Thoracic aorta (tissue), 2 donors: ENCODE data around the gene EXOC8. TPM values are rescaled to one million over a fixed set of nuclear protein-coding genes. Genes with fewer than 3 reads are reported as not detected.
"Not testable (repeated sequence)": the region's sequence is repeated elsewhere in the genome, so short reads cannot be mapped to it uniquely, and the experiment has no call there.

ENCODE experiments used
- ATAC-seq: fragments of 150-250 bp; one replicate; pipeline ENCODE4 v1.8.0; 2017; ENCODE audit warnings: low read depth; ENCODE audit not compliant: insufficient number of reproducible peaks, low FRiP score
- DNase-seq: peaks from one replicate; pipeline ENCODE4 v3.0.0-alpha.2; 2020; ENCODE audit warnings: low spot score
- H3K27ac ChIP-seq, 2 donors: fragments of 200-600 bp; sonication (generic); 1 replicate in 1 of 2; 2 replicates in 1 of 2; pipeline ENCODE4 v1.5.1; 2016; ENCODE audit warnings: mild to moderate bottlenecking in 2 of 2, moderate library complexity in 2 of 2
- H3K27me3 ChIP-seq: fragments of 200-600 bp; sonication (generic); replicated peaks from 2 replicates; pipeline ENCODE4 v1.6.0; 2016; ENCODE audit warnings: mild to moderate bottlenecking; ENCODE audit not compliant: insufficient read depth
- H3K36me3 ChIP-seq: fragments of 200-600 bp; sonication (generic); one replicate; pipeline ENCODE4 v1.5.1; 2016
- H3K4me1 ChIP-seq, 2 donors: fragments of 200-600 bp; sonication (generic); 1 replicate in 1 of 2; 2 replicates in 1 of 2; pipeline versions ENCODE4 v1.5.1 to v1.6.0; 2016; ENCODE audit warnings: low read depth in 2 of 2, mild to moderate bottlenecking in 1 of 2; ENCODE audit not compliant: control insufficient read depth in 1 of 2
- H3K4me3 ChIP-seq: fragments of 200-600 bp; sonication (generic); 2 replicates; pipeline ENCODE4 v1.5.1; 2016; ENCODE audit warnings: mild to moderate bottlenecking
- H3K9me3 ChIP-seq: fragments of 200-600 bp; sonication (generic); 2 replicates; pipeline ENCODE4 v1.5.1; 2016
- CTCF ChIP-seq: fragments of 200-600 bp; sonication (generic); IDR thresholded peaks from one replicate; pipeline ENCODE4 v1.5.1; 2019; ENCODE audit warnings: antibody characterized with exemption
- total RNA-seq, 2 donors: library from RNA; depleted of rRNA; stranded (reverse); fragments of >200 nt; gene quantifications; one replicate each; pipeline versions ENCODE4 v1.1.0 to v1.2.3, GENCODE V29; 2016

Gene EXOC8
- total RNA-seq, 2 donors from 2014 or later: 15.0 to 21.7 TPM

- ATAC-seq (no peak), DNase-seq (no peak)
- H3K4me1 ChIP-seq: no peaks in the 10 kb centered on the region
- no peaks in the 10 kb centered on the region for H3K9me3 ChIP-seq
- H3K27ac ChIP-seq: no peak overlapping the region
- no peak overlapping the region for H3K4me3 ChIP-seq
- peaks cover 17% of the 10 kb centered on the region for H3K36me3 ChIP-seq
- TF ChIP-seq CTCF: no peak
- no peaks in the 10 kb centered on the region for H3K27me3 ChIP-seq
These were observed 16.8 kb upstream of the EXOC8 start for GRCh38 chr1:231354330-231355020.

- Histone ChIP-seq H3K36me3 (peaks cover 17% of the 10 kb centered on the region), H3K4me3 (no peak overlapping the region), H3K27ac (no peak overlapping the region), H3K4me1 (no peaks in the 10 kb centered on the region), H3K27me3 (no peaks in the 10 kb centered on the region), H3K9me3 (no peaks in the 10 kb centered on the region)
- TF ChIP-seq CTCF: no peak
- ATAC-seq (no peak), DNase-seq (no peak)
These were observed 15.4 kb upstream of the EXOC8 start for GRCh38 chr1:231353086-231353485.

GRCh38 chr1:231351816-231352215 lies 14.2 kb upstream of the EXOC8 start:
- Histone ChIP-seq H3K9me3 (no peaks in the 10 kb centered on the region), H3K36me3 (peaks cover 21% of the 10 kb centered on the region), H3K27ac (no peak overlapping the region), H3K27me3 (no peaks in the 10 kb centered on the region), H3K4me3 (no peak overlapping the region), H3K4me1 (no peaks in the 10 kb centered on the region)
- no peak for TF ChIP-seq CTCF
- ATAC-seq (no peak), DNase-seq (no peak)

GRCh38 chr1:231348856-231349255 lies 11.2 kb upstream of the EXOC8 start:
- not testable (repeated sequence) for H3K27me3 ChIP-seq, DNase-seq, H3K9me3 ChIP-seq, ATAC-seq, H3K4me3 ChIP-seq, H3K4me1 ChIP-seq, H3K27ac ChIP-seq
- peaks cover 22% of the 10 kb centered on the region for H3K36me3 ChIP-seq

GRCh38 chr1:231348442-231348841 lies 10.8 kb upstream of the EXOC8 start:
- Histone ChIP-seq H3K36me3 (peaks cover 26% of the 10 kb centered on the region), H3K27ac (no peak overlapping the region), H3K4me1 (no peaks in the 10 kb centered on the region), H3K9me3 (no peaks in the 10 kb centered on the region), H3K27me3 (no peaks in the 10 kb centered on the region), H3K4me3 (no peak overlapping the region)
- DNase-seq (no peak), ATAC-seq (no peak)
- no peak for TF ChIP-seq CTCF

- peaks cover 31% of the 10 kb centered on the region for H3K36me3 ChIP-seq
These were observed 10.3 kb upstream of the EXOC8 start for GRCh38 chr1:231347961-231348360.

More at GRCh38 chr1:231347961-231348360, 10.3 kb upstream of the EXOC8 start:
- no peaks in the 10 kb centered on the region for H3K4me1 ChIP-seq
- no peak for TF ChIP-seq CTCF
- no peak overlapping the region for H3K4me3 ChIP-seq
- DNase-seq: no peak
- no peak overlapping the region for H3K27ac ChIP-seq
- no peaks in the 10 kb centered on the region for H3K9me3 ChIP-seq
- no peak for ATAC-seq
- no peaks in the 10 kb centered on the region for H3K27me3 ChIP-seq
